Measurements from ENCODE around the gene MLKL.

DNA sequence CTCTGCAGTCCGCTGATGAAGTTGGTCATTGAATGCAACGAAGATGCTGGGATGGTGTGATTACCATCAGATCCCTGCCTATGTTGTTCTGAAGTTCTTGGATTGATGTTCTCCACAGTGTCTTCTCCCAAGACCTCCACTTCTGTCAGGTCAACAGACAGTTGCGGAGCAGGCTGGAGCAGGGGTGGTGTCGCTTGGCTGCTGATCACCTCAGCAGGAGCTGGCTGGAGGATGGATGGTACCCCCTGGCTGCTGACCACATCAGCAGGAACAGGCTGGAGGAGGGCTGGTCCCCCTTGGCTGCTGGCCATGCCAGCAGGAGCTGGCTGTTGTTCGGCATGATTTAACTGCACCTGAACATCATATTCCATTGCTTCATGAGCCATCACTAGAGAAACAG, 39.6 kb downstream of the MLKL start:
- TF ChIP-seq POLR2A (IDR thresholded peaks at IDR 0.05; ENCODE audit: low read length) (no peak), GATA1 (IDR thresholded peaks at IDR 0.05; ENCODE audit: low read depth, low read length) (no peak)

All from erythroblast (primary cell).